GM18498 (cell line): ENCODE data around the gene IL17RA.
"Not testable (repeated sequence)": the region's sequence is repeated elsewhere in the genome, so short reads cannot be mapped to it uniquely, and the experiment has no call there.

Experiments
- ATAC-seq: cut with Tn5 transposase; IDR thresholded peaks from one replicate; pipeline ENCODE4 v1.9.1; 2021; ENCODE audit warnings: mild to moderate bottlenecking, moderate library complexity; ENCODE audit not compliant: unreplicated experiment

Gene IL17RA

DNA sequence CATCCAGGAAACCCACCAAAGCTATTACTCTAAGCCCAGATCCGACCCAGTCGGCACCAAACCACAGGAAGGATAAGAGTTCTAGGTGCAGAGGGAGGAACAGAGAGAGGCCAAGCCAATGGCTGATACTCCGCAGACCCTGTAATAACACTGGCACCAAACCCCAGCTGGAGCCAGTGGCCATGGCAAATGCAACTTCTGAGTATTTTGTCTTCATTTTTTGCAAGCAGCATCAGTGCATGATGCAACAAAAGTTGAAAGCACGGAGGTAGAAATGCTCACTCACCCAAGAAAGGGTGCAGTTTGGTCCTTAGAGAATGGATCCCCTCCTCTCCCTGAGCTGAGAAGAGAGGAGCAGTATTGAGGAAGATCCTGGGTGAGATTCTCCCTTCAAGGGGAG is 33.5 kb downstream of the IL17RA start:
- ATAC-seq = no peak

DNA sequence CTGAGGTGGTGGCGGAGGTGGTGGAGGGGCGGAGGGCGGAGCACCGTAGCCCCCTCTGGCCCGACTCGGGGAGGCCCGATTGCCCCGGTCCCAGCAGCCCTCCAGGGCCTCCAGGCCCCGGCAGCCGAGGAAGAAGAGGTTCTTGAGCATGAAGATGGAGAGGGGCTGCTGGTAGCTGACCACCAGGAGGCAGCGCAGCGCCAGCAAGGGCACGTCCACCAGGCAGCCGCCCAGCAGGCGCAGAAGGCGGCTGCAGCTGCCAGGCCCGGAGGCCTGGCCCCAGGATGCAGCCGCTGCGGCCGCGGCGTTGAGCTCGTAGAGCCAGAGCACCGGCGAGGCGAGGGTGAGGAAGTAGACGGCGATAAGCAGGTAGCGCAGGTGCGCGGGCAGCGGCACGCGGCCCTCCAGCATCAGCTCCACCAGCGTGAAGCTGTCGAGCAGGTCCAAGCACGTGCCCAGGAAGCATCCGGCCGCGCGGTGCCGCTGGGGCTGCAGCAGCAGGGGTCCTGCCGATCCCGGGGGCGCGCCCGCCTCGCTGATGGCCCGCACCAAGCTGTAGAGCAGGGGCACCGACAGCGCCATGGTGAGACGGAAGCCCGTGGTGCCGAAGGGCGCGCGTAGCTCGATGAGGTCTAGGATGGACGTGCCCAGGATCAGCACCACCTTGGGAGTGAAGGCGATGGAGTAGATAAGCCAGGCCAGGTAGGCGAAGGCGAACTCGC is 34.8 kb downstream of the IL17RA start:
- no peak for ATAC-seq

DNA sequence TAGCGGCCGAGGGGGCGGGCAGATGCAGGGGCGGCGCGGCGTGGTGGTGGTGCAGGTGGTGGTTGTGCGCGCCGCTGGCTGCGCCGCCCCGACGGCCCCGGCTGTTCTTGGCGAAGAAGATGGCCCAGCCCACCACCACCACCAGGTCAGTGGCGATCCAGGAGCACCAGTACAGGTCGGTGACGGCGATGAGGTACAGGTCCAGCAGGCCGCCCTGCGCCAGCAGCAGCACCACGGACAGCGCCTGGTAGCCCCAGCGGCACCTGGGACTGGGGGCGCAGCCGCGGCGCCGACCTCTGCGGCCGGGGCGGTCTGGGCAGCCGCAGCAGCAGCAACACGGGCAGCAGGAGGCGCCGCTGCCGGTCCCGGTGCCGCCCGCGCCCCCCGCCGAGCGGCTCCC is 35.5 kb downstream of the IL17RA start:
- ATAC-seq = no peak

DNA sequence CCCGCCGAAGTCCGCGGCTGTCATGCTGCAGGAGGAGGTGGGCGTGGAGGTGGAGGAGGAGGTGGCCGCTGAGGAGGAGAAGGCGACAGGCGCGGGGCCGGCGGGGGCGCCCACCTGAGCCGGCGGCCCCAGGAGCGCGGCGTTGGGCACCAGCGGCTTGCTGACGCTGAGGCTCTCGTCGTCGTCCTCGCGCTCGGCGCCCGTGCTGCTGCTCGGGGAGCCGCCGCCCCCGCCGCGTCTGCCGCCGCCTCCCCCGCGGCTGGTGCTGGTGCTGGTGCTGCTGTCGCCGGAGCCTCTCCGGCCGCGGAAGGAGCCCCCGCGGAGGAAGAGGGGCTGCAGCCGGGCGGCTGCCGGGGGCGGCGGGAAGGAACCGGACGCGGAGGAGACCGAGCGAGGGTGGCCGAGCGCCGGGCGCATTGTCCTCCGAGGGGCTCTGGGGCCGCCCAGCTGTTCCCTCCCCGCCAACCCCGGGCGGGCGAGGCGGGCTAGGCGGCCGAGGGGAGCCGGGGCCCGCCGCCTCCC is 36.0 kb downstream of the IL17RA start:
- ATAC-seq = no peak

- ATAC-seq = no peak
Observed at GRCh38 chr22:17121233-17122195, 36.7 kb downstream of the IL17RA start, which contains the start of gene TMEM121B. TSS of gene TMEM121B (minus strand) at chr22:17121360. CDS start at chr22:17121127, 233 bp downstream.

DNA sequence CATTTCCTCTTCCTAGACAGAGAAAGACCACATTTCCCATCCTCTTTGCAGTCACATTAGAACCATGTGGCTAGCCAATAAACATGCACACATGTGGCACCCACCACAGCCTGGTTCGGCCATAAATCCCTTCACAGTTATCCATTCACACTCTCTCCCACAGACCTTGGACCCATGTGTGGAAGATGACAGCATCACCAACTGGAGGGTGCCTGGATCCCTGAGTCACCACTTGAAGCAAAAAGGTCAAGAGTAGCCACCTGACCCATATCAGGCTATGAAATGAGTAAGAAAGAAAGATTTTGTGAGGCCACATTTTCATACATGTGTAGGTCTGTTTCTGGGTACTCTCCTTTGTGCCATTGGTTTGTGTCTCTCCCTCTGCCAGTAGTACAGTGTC is 45.4 kb downstream of the IL17RA start:
- ATAC-seq = no peak

DNA sequence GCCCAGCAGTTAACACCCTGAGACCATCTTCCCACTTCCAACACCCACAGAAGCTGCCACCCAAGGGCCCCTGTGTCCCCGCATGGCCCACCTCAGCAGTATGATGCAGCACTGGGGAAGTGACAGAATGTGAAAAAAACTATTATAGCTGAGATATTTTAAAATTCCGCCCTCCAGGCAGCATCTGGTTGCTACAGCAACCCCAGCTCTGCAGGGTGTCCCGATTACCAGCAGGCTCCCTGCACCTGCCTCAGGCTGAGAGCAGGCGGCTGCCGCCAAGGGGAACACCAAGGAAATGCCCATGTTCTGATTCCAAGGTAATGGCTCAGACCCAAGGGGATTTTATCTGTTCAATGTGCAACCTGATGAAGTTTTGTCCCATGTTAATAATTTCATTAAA is 46.9 kb downstream of the IL17RA start:
- ATAC-seq = no peak

GRCh38 chr22:17132112-17132511 is 47.3 kb downstream of the IL17RA start:
- ATAC-seq = no peak

DNA sequence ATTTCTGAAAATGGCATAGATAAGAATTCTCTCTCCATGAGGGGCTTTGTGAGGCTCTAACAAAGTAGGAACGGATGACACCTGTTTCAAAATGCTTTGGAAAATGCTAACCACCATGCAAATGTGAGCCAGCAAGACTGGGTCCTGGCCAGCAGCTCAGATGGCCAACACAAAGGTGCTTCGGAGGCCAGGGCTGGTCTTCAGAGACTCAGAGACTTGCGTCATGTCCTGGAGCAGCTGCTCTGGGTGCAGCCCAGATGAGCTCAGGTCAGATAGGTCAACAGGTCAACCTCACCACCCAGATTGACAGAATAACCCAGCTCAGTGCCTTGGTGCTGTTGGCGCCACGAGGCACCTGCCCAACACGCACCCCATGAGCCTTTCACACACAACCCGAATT is 48.3 kb downstream of the IL17RA start:
- ATAC-seq = no peak

DNA sequence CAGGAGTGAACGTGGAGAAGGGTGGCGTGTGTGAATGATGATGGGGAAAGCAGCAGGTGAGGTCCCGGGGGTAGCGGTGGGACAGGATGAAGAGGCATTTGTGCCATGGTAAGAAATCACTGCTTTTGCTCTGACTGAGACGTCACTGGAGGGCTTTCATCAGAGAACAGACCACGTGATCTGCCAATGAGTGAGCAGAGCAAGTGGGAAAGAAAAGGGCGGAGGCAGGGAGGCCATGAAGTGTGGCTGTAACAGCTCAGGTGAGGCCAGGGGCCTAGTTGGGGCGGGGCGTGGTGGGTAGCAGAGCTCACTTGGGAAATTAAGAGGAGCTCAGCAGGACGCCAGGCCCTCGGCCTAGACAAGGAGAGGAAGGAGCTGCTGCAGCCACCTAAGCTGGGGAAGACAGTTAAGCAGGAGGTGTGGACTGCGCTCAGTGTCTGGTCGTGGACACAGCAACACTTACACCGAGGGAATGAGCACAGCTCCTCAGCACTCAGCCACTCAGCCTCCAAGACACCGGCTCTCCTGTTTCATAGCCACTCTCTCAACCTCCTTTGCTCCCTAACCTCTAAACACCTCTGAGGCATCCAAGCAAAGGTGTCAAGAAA is 50.5 kb downstream of the IL17RA start:
- ATAC-seq = no peak

GRCh38 chr22:17137170-17137569 is 52.4 kb downstream of the IL17RA start:
- no peak for ATAC-seq

DNA sequence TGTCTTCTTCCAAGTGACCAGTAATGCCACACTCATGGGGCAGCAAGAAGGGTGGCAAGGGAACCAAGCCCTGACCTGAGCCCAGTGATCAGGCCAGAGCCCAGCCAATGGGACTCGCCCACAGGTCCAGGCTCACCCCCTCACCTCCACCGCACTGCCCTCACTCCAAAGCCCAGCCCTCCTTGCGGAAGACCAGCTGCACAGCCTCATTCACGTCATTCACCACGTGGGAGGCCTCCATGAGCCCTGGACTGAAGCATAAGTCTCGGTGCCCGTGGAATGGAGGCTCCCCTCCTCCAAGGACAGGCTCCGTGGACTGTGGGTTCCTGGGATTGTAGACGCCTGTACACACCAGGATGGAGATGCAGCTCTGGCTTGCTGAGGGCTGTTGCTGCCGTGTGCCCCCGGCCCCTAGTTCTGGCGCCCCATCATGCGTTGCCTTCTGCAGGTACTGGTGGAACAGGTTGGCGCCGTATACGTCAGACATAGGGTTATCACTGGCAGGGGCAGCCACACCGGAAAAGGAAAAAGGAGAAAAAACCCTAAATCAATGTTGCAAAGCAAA is 53.1 kb downstream of the IL17RA start:
- ATAC-seq = no peak

GRCh38 chr22:17138513-17138912 is 53.7 kb downstream of the IL17RA start:
- no peak for ATAC-seq

DNA sequence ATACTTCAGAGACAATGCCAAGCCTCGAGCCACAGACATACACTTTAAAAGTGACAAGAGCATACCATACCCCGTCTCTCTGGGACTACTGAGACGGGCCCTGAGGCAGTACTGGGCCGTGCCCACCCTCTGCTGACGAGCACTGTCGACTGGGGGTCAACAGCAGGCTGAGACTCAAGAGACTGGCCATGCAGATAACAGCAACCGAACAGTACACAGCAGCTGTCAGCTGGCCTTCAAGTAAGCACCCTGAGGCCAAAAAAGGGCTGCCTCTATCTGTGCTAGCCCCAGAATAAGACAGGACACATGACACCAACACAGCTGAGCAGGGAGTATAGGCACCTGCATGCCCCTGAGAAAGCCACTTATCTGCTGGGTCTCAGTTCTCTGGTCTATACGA is 55.2 kb downstream of the IL17RA start:
- ATAC-seq = no peak

DNA sequence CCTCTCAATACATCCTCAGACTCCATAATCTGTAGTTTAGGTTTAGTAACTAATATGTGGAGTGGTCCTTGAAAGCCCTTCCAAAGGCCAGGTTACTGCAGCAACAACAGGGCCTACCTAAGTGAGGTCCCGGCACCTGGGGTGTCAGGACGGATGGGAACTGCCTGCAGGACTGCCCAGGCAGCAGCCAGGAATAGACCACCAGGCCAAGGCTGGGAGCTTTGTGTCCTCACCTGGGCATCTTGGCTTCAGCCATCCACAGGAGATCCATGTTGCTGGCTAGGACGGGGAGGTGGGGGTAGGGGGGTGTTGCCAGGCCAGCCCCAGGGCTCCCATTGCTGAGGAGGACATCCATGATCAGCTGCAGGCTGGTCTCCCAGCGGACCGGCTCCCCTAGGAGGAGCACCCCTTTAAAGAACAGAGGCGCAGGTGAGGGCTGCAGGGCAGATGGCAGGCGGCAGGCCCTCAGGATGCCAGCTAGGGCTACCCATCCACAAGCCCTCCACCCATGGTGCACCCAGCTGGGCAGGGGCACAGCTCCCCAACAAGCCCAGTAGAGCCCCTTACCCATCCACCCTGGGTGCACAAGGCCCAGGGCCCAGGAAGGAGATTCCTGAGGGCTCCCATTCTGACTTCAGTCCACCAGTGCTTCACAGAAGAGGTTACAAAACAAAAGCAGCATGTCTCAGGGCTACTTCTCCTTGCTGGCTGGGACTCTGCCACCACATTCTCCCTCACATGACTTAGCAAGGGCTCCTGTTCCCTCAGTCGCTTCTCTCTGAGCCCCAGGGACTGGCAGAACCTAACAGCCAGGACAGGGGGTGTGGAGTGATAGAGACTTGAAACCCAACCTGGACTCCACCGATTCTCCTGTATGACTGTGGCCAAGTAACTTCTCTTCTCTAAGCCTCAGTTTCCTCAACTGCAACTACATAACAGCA is 56.3 kb downstream of the IL17RA start:
- ATAC-seq = no peak

DNA sequence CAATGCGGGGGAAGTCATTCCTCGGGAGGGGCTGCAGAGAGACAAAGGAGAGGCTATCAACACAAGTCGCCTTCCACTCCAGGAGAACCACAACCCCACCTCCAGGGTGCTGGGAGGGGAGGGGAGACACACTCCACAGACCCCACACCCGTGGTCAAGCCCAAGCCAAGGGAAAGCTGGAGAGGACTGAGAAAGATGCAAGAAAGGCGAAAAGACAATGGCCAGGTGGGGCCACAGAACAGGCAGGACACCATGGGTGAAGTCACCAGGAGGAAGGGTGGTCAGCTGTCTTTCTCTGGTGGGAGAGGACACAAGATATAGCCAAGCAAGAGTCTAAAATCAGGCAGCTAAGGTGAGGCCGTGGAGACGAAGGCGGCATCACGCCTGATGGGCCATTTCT is 58.3 kb downstream of the IL17RA start:
- ATAC-seq = no peak

- no peak for ATAC-seq
Observed at GRCh38 chr22:17143826-17144225, 59.0 kb downstream of the IL17RA start.

DNA sequence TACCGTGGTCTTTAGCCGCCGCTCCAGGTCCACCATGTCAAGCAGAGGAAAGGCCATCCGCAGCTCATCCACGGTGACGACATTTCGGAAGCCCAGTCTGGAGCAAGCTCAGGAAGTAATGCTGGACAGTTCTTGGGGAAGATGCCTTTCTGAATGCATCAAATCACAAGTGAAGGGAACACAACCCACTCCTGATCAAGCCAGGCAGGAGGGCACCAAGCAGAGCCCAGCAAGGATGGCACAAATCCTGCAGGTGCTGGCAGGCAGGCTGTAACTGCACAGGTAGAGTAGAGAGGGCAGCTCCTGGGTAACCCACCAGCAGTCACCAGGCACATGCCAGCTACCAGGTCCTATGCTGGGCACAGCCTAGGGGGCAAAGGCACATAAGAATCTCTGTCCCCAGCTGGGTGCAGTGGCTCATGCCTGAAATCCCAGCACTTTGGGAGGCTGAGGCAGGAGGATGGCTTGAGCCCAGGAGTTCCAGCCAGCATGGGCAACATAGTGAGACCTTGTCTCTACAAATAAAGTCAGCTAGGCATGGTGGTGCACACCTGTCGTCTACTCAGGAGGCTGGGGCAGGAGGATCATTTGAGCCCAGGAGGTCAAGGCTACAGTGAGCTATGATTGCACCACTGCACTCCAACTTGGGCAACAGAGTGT is 60.4 kb downstream of the IL17RA start:
- no peak for ATAC-seq

GRCh38 chr22:17147458-17147857 is 62.7 kb downstream of the IL17RA start:
- ATAC-seq = not testable (repeated sequence)
